DMS53 (cell line): ENCODE results near the gene BARX2.
A peak's percentile ranks its signal among the peaks of the same experiment; 100 is the strongest.

Experiments used
- DNase-seq: peaks from one replicate; lab custom pipeline; 2025; lab: John Stamatoyannopoulos, UW

Gene BARX2

GRCh38 chr11:129402206-129403171 is 26.8 kb downstream of the BARX2 start:
- no peak for DNase-seq

- no peak for DNase-seq
Measured at GRCh38 chr11:129404731-129405130, 29.1 kb downstream of the BARX2 start.

- DNase-seq = no peak
Measured at GRCh38 chr11:129408865-129409444, 33.3 kb downstream of the BARX2 start.

GRCh38 chr11:129410395-129410960 is 34.8 kb downstream of the BARX2 start:
- no peak for DNase-seq

GRCh38 chr11:129412494-129412893 is 36.8 kb downstream of the BARX2 start:
- DNase-seq = peak; percentile 19

- DNase-seq = no peak
Measured at GRCh38 chr11:129414144-129414872, 38.7 kb downstream of the BARX2 start.

GRCh38 chr11:129416080-129416820 is 40.6 kb downstream of the BARX2 start:
- no peak for DNase-seq

- no peak for DNase-seq
Measured at GRCh38 chr11:129417458-129417857, 41.8 kb downstream of the BARX2 start.

- no peak for DNase-seq
Measured at GRCh38 chr11:129418039-129418438, 42.4 kb downstream of the BARX2 start.

- DNase-seq = no peak
Measured at GRCh38 chr11:129419386-129419785, 43.7 kb downstream of the BARX2 start.

GRCh38 chr11:129423426-129423825 is 47.8 kb downstream of the BARX2 start:
- no peak for DNase-seq

- DNase-seq = no peak
Measured at GRCh38 chr11:129425214-129425613, 49.6 kb downstream of the BARX2 start.

- DNase-seq = no peak
Measured at GRCh38 chr11:129426038-129426437, 50.4 kb downstream of the BARX2 start.

GRCh38 chr11:129426776-129427175 is 51.1 kb downstream of the BARX2 start:
- no peak for DNase-seq

- DNase-seq = no peak
Measured at GRCh38 chr11:129427376-129427775, 51.7 kb downstream of the BARX2 start.

GRCh38 chr11:129427816-129428406 is 52.3 kb downstream of the BARX2 start:
- DNase-seq = no peak

- no peak for DNase-seq
Measured at GRCh38 chr11:129428557-129428956, 52.9 kb downstream of the BARX2 start.

GRCh38 chr11:129434641-129435498 is 59.2 kb downstream of the BARX2 start:
- peak; percentile 17 for DNase-seq

GRCh38 chr11:129435499-129436245 is 60.0 kb downstream of the BARX2 start:
- DNase-seq = no peak
